Endothelial cell of umbilical vein (primary cell): ENCODE results near the gene SLC31A2. TPM values are rescaled to one million over a fixed set of nuclear protein-coding genes. Genes with fewer than 3 reads are reported as not detected.

Experiments
- polyA plus RNA-seq, 4 experiments: library from polyadenylated mRNA; depleted of rRNA in 3 of 4; stranded (reverse) in 3 of 4; unstranded in 1 of 4; fragments of >200 nt; gene quantifications; 2 replicates each; pipeline versions ENCODE4 v1.2.1 to v1.2.3, GENCODE V29; 2011 to 2012; ENCODE audit warnings: missing spikeins in 1 of 4
- total RNA-seq: library from RNA; stranded (reverse); gene quantifications from 2 replicates; pipeline ENCODE4 v1.2.3, GENCODE V29; 2021

SLC31A2 gene
- total and polyA plus RNA-seq, 2 donors (not counting 3 experiments of a cell fraction or from before 2014, with no cell fraction given), result 3.7 to 9.8 TPM

Other genes with a start within 250 kb of the SLC31A2 start
- not detected in 2 replicates for gene ZNF883, start 138.8 kb upstream of the SLC31A2 start, total RNA-seq
- 0.11 and 0.15 TPM in 2 replicates for gene ZNF883, start 138.8 kb upstream of the SLC31A2 start, polyA plus RNA-seq
- gene ZFP37, start 94.3 kb upstream of the SLC31A2 start, total RNA-seq, result 1.3 and 1.6 TPM in 2 replicates
- gene ZFP37, start 94.3 kb upstream of the SLC31A2 start, polyA plus RNA-seq, result 0.13 and 0.21 TPM in 2 replicates
- gene FKBP15, start 70.3 kb downstream of the SLC31A2 start, total RNA-seq, result 24.6 and 26.8 TPM in 2 replicates
- gene FKBP15, start 70.3 kb downstream of the SLC31A2 start, polyA plus RNA-seq, result 16.8 and 24.7 TPM in 2 replicates
- gene SLC31A1, start 70.5 kb downstream of the SLC31A2 start, total RNA-seq, result 20.8 and 22.7 TPM in 2 replicates
- gene SLC31A1, start 70.5 kb downstream of the SLC31A2 start, polyA plus RNA-seq, result 11.3 and 13.5 TPM in 2 replicates
- gene CDC26, start 124.6 kb downstream of the SLC31A2 start, total RNA-seq, result 36.9 and 37.5 TPM in 2 replicates
- gene CDC26, start 124.6 kb downstream of the SLC31A2 start, polyA plus RNA-seq, result 17.6 and 25.7 TPM in 2 replicates
- 24.2 and 25.8 TPM in 2 replicates for gene PRPF4, start 124.7 kb downstream of the SLC31A2 start, total RNA-seq
- 10.0 and 12.9 TPM in 2 replicates for gene PRPF4, start 124.7 kb downstream of the SLC31A2 start, polyA plus RNA-seq
- gene RNF183, start 152.4 kb downstream of the SLC31A2 start, total RNA-seq, result not detected in 2 replicates
- gene RNF183, start 152.4 kb downstream of the SLC31A2 start, polyA plus RNA-seq, result not detected in 2 replicates
- gene WDR31, start 189.3 kb downstream of the SLC31A2 start, total RNA-seq, result 0.62 and 1.00 TPM in 2 replicates
- gene WDR31, start 189.3 kb downstream of the SLC31A2 start, polyA plus RNA-seq, result 0.22 and 0.25 TPM in 2 replicates
- not detected in 2 replicates for gene BSPRY, start 198.5 kb downstream of the SLC31A2 start, total RNA-seq
- gene BSPRY, start 198.5 kb downstream of the SLC31A2 start, polyA plus RNA-seq, result not detected in 2 replicates
- gene HDHD3, start 226.0 kb downstream of the SLC31A2 start, total RNA-seq, result 7.6 and 8.0 TPM in 2 replicates
- gene HDHD3, start 226.0 kb downstream of the SLC31A2 start, polyA plus RNA-seq, result 14.1 and 15.5 TPM in 2 replicates